NCI-H1930 (cell line): ENCODE measurements around the gene NR2F2.

Experiments
- DNase-seq, 2 experiments: peaks; one replicate each; lab custom pipeline; 2025; lab: John Stamatoyannopoulos, UW

NR2F2 gene

DNA sequence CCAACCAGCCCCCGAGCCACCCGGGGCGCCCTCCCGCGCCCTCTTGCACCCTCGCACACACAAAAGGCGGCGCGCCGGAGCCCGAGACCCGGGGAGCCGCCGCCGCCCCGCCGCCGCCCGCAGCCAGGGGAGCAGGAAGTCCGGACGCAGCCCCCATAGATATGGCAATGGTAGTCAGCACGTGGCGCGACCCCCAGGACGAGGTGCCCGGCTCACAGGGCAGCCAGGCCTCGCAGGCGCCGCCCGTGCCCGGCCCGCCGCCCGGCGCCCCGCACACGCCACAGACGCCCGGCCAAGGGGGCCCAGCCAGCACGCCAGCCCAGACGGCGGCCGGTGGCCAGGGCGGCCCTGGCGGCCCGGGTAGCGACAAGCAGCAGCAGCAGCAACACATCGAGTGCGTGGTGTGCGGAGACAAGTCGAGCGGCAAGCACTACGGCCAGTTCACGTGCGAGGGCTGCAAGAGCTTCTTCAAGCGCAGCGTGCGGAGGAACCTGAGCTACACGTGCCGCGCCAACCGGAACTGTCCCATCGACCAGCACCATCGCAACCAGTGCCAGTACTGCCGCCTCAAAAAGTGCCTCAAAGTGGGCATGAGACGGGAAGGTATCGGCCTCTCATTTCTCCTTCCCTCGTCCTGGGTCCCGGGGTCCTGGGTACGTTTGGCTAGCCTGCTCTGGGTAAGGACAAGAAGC is 1.6 kb downstream of the NR2F2 start:
- DNase-seq, result no peak

DNA sequence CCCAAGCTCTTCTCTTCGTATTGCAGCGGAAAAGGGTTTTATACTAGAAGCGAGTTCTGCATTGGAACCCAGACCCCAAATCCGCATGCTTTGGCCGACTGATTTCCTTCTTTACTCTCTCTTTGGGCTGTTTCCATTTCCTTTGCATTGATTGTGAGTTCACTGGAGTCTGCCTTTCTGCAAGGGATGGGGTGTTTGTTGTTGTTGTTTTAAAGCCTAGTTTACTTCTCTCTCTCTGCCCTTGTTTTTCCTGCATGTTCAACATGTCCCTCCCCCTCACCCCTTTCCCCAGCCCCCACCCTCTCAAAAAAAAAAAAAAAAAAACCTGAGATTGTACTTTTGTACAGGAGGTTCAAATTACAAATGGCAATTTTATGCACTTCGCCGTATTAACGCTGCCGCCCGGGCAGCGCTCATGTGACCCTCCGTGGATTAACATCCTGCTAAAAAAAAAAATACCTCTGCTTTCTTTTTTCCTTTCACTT is 2.2 kb downstream of the NR2F2 start:
- no peak for DNase-seq

DNA sequence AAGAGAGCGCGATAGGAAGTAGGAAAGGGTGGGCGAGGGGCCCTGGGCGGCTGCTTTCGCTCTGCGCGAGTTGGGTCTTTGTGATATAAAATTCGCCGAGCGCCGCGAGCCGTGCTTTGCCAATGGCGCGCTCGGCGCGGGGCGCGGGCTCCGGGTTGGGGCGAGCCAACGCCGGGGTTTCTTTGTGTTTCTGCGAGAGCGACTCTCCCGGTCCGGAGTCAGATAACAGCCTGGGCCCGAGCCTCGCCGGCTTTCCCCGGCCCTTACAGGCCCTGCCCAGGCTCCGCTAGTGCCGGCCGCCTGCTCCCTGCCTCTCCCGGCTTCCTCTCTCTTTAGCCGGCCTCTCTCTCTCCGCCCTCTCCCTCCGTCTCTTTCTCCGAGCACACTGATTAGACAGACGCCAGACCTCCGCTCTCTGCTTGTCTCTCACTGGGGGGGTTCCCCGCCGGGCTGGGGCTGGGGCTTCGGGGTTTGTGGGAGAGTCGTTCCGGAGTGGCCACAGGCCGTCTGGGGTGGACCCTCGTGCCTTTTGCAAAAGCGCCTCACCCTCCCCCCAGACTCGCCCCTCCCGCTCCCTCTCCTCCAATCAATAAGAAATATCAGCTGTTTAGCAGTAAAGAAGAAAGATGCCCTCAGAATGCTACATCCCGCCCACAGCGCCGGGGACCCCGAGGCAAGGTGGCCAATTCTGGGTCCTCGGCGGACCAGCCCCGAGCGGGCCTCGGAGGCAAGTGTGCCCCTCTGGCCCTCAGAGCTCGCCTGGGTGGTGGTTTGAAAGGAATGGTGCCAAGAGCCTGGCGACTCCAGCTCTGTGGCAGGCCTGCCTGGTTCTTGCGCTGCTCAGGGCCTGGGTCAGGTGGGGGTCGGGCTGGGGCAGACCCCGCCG is 2.9 kb downstream of the NR2F2 start:
- DNase-seq, result no peak

DNA sequence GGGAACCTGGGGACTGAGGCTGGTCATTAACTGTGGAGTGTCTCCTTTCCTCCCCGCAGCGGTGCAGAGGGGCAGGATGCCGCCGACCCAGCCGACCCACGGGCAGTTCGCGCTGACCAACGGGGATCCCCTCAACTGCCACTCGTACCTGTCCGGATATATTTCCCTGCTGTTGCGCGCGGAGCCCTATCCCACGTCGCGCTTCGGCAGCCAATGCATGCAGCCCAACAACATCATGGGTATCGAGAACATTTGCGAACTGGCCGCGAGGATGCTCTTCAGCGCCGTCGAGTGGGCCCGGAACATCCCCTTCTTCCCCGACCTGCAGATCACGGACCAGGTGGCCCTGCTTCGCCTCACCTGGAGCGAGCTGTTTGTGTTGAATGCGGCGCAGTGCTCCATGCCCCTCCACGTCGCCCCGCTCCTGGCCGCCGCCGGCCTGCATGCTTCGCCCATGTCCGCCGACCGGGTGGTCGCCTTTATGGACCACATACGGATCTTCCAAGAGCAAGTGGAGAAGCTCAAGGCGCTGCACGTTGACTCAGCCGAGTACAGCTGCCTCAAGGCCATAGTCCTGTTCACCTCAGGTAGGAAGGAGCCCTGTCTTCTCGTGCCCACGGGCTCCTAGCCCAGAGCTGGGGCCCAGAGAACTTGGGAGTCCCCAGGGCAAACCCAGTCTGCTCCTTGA is 3.7 kb downstream of the NR2F2 start:
- DNase-seq, result no peak

DNA sequence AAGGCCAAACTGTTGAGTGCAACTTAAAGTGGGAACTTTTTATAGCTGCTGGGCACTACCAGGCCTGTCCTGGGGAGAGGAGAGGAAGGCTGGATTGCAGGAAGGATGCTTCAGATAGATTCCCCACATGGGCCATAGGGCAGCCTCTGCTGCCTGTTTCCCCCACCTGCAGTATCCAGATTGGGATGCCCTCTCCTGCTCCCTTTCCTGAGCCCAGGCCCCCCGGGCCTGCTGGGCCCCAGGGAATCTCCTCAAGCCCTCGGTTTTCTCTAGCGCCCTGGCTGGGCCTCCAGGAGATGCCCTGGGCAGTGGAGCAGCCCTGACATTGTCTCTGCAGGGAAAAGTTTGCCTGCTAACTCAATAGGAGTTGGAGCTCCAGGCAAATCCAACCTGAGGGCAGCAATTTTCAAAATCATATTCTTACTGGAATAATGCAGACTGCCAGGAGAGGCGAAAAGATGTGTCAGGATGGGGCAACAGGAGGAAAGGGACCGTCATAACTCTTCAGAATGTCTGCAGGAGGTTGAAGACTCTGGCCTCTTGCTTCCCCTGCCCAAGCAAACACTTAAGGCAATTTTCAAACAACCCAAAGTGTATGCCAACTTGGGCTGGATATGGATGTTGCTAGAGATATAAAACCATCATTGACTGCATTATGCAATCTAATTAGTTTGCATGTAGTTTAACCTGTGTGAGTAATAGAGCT is 4.4 kb downstream of the NR2F2 start:
- DNase-seq, result no peak

DNA sequence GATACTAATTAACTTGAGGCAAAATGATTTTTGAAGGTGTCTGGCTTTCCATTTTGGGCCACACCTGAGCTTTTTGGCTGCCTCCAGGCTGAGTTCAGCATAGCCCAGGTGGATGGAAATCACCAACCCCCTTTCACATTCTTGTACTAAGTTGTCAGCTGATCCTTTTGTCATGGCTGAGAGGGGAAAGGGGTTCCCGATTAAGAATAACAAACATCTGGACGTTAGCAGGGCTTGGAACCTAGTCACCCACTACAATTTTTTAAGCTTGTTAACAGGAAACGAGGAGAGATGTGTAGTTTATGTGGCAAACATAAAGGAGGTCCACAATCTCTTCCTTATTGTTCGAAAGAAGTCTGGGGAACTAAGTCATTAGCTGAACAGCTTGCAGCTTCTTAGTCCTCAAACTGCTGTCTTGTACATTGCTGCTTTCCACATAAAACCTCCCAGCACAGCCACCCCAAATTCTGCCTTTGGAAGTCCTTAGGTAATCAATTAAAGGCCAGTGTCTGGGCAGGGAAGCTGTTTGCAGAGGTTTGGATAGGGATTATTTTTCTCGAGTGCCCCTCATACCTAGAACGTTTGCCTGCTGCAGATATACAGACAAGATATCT is 5.0 kb downstream of the NR2F2 start:
- DNase-seq, result no peak

DNA sequence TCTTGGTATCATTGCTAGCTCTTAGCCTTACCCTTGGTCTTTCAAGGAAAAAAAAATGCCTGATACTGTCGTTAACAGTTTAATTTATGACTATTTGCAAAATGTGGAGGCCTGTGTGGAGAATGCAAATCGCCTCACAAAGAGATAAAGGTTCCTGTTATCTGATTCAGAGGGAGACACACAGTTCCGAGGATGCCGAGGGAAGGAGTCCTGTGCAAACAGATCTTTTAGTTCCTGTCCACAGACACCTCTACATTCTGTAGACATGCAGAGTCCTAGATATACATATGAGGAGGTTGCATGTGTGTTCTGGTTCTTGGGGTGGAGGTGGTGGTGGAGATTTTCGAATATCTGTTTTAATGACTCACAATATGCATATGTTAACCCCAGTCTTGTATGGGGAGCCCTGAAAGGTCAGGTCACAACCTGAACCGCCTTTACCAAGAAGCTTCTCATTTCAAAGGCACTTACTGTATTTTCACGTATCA is 5.7 kb downstream of the NR2F2 start:
- no peak for DNase-seq

DNA sequence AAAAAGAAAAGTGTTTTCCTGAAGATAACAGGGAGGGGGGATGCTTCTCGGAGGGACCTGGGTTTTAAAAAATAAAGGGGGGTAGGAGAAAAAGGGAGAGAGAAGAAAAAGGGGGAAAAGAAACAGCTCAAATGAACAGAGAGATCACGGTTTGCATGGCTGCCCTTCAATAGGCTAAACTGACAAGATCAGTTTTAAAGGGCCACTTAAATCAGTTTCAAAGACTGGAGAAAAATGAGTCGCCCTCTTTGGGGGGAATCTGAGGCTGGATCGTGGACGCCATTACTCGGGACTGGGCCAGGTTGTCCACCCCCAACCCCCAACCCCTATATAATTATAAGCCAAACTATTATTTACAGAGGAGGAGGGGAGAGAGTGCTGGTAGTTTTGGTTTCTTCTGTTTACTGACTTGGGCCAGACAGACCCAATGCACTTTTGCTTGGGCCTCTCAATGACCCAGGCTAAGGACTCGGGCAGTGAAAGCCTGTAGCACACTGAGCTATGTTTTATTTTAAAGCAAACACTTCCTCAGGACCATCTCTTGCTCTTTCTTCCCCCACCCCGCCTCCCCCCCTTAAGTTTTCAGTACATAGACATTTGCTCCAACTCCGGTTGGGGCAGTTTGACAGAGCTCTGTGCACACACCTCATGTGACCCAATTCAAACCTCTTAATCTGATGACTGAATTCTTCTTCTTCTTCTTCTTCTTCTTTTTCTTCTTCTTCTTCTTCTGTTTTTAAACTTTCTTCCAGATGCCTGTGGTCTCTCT is 6.3 kb downstream of the NR2F2 start:
- no peak for DNase-seq

DNA sequence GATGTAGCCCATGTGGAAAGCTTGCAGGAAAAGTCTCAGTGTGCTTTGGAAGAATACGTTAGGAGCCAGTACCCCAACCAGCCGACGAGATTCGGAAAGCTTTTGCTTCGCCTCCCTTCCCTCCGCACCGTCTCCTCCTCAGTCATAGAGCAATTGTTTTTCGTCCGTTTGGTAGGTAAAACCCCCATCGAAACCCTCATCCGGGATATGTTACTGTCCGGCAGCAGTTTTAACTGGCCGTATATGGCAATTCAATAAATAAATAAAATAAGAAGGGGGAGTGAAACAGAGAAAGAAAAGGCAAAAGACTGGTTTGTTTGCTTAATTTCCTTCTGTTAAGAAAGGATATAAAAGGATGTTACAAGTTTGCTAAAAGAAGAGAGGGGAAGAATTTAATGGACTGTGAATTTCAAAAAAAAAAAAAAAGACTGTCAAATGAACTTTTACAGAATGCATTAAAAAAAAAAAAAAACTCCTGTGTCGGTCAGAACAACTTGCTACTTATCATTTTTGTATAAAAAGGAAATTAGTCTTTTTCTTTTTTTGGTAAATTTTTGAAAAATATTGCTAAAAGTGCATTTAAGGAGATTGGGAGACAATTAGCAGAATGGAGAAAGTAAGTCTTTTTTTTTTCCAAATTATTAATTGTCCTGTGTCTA is 7.0 kb downstream of the NR2F2 start:
- no peak for DNase-seq

DNA sequence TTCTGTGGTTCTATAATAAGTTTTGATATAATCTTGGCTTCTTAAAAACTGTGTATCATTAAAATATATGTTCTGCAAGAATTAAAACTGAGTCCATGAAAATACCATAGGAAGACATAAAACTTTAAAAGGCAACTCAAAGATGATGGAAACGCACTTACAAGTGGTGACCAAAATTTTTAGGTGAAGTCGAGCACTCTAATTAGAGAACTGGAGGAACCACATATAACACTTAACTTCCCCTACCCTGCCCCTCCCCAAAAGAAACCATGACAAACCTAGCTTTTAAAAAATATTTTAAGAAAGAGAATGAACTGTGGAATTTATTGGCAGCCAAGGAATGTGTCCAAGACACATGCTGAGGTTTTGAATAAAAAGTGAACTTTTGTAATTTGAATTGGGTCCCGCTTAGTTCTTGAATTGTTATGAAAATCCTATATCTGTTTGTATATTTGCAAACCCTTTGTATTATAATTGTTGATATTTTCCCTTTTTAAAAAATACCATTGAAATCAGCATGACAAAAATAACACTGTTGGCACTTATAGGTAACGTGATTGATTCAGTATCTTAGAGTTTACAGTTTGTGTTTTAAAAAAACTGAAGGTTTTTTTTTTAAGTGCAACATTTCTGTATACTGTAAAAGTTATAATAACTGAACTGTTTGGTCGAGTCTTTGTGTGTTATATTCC is 7.7 kb downstream of the NR2F2 start:
- no peak for DNase-seq

DNA sequence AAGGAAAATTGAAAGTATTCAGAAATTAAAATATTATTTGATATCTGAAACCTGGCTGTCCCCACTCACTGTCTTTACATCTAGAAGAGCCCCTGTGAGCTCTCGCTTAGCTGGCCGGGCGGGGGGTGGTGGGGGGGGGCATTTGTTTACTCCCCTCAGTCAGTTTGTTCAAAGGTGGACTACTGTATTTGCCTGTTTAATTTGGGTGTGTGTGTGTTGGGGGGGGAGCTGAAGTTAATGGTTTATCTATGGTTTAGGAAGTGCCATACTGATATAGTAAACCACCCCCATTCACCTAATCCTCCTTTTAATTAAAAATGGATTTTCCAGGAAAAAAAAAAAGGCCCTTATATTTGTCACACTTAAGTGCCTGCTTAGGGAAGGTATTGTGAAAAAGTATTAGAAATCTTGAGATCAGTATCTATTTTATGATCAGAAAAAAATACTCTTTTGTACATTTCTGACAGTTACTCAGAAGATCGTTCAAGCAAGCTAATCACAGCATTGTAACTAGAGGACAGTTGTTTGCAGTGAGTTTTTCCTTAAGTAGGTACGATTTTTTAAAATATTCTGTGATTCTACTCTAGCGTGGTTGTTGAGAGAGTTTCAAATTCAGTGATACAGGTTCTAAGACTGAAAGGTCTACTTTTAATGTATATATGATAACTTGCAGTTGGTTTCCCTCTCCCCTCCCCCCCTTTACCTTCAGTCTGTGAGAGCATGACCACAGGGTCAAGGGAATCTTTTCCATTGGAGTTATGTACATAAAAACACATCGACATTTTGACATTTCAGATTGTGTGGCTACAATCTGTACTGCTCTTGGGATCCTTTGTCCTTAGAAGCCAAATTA is 8.5 kb downstream of the NR2F2 start:
- DNase-seq, result no peak

DNA sequence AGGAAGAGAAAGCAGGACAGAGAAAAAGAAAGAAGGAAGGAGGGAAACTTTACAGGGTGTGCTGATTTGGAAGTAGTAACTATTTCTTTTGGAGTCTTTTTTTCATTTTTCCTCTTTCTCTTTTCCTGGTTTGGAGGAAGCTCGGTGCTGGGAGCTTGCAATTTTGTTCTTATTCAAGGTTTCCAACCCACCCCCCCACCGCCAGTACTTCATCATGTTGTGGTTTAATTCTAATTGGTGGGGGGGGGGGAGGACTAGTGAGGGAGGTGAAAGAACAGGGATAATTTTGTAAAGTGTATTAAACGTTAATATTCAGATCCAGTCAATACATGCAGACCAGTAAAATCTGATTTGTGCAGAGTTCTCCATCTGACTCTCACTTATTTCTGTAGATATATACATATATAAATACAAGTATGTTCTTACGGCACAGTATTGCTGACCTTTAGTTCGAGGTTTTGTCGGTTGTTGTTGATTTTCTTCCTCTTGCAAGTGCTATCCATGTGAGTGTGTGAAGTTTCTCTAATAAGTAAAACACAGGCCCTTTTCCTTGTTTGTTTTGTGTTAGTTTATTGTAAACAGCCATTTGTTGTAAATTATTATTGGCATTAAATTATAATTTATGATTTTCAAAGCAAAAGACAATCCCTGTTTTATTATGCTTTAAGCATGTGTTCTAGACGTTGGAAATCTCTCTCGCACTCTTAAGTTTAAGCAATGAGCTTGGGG is 9.3 kb downstream of the NR2F2 start:
- DNase-seq, result no peak

DNA sequence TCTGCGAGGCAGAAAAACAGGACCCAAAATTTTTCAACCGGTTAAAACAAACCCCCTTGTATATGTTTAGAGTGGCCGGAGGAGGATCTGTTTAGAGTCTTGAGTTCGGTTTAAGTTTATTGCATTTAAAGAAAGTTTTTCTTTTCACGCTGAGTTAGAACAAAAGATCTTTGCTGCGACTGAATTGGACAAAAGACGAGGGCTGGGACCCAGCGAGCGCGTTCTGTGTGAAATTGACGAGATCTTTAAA is 9.8 kb downstream of the NR2F2 start:
- DNase-seq, result no peak

DNA sequence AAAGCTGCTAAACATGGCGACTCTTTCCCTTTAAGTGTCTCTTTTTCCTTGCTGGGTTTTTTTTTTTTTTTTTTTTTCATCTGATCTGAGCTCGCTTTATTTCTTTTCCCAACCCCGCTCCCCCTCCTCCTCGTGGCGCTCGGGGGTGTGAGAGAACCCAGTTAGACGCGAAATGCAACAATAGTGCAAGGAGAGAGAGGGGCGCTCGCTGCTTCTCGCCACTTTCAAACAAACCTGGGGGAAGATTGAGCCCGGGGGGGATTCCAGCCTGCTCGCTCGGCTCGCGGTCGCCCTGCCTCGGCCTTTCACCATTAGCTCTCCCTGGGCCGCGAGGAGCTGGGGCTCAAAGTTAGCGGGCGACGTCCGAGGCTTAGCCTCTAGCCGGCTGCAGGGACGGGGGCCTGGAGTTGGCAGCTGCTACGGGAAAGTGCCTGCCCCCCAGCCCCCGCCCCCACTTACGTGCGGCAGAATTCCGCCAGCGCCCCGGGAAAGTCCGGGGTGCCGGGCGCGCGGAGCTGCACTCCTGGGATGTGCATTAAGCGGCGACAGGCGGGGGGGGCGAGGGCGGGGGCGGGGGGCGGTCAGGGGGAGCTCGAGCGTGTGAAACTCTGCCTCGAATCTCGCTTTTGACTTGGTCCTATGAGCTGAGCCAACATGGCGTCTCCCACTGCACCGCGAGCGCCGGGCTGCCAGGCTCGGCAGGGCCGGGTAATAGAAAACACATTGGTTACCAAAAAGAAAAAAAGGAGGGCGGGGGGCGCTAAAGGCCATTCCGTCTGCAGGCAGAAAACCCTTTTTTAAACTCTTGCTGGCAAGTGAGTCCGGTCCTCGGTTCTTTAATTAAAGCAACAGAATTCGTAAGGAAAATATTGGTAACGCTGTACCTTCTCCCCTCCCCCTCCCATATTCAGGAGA is 10.4 kb downstream of the NR2F2 start:
- no peak for DNase-seq

DNA sequence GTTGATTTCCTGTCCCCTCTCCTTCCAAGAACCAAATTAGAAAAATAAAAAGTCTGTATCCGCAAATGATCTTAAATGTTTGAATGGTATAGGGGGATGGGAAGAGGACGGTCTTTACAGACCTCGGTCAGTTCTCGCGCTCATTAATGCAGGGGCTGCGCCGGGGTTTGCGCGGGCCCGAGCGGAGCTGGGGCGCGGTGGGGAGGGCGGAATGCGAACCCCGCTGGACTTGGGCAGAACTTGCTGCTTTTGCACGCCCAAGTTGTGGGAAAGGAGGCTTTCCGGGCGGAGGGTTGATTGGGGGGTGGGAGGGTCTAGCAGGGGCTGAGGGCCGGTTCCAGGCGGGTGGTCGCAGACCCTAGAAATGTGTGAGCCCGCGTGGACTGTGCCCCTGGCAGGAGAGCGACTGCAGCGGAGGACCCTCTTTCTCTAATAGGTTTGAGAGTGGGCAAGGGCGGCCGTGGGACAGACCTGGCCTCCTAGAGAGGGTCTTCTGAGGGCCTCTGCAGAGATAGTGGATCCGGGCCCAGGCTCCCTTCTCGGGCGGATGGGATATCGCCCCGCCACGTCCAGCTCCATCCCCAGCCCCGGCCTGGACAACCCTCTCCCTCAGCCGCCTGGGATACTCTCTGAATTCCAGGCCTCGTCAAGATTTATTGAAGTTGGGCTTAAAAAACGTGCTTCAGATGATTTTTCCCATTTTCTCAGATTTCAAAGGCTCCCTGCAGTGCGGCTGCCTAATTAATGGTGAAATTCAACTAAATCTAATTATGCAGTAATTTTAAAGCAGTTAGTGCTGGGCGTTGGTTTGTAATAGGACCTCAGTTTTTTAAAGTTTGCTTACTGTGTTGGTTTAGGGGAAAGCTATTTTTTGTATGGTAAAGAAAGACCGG is 11.3 kb downstream of the NR2F2 start:
- DNase-seq, result no peak
